ENCODE data around the gene RNU4-1. TPM values are rescaled to one million over a fixed set of nuclear protein-coding genes. Genes with fewer than 3 reads are reported as not detected.

RNU4-1 gene
- total and polyA plus RNA-seq, 2 of the 4 experiments (the other 2 are of a cell fraction): under 0.01 TPM; not detected in 1

GRCh38 chr12:120254809-120255208 is 38.2 kb downstream of the RNU4-1 start:
- ChIA-PET CTCF (interaction anchor here (0.7 kb wide), 1 partner anchor 11 kb away, joined by 3 read pairs; no protein-coding TSS in a partner anchor), POLR2A (ENCODE audit: unreplicated experiment) (interaction anchor here (0.6 kb wide), 1 partner anchor 15 kb away, joined by 4 read pairs; no protein-coding TSS in a partner anchor)
- peaks cover 9% of the 10 kb centered on the region for H3K36me3 ChIP-seq (ENCODE audit: control insufficient read depth, insufficient read depth, low read length)
- H3K14ac ChIP-seq (replicated peaks; ENCODE audit: low read depth, low read length): no peak overlapping the region
- DNase-seq: no peak
- no peak for ATAC-seq (ENCODE audit: low read depth)
- no peak overlapping the region for H2AFZ ChIP-seq (replicated peaks; ENCODE audit: low read length, poor library complexity)
- H3K18ac ChIP-seq (ENCODE audit: low read depth, low read length): no peak overlapping the region
- H4K20me1 ChIP-seq (ENCODE audit: insufficient read depth, low read length): peaks cover 73% of the 10 kb centered on the region
- in situ Hi-C loops (cut with MboI; ENCODE audit: low sequenced_read_pairs) (no loop called here), dilution Hi-C loops (cut with HindIII; ENCODE audit: low sequenced_read_pairs, unreplicated experiment) (no loop called here), intact Hi-C loops (cut with micrococcal nuclease) (no loop called here)
- H2AK9ac ChIP-seq (replicated peaks; ENCODE audit: low read depth, low read length, poor library complexity): no peak overlapping the region
- no peak overlapping the region for H2BK120ac ChIP-seq (ENCODE audit: low read depth, low read length)
- H3K9ac ChIP-seq (ENCODE audit: low read depth, low read length): no peak overlapping the region
- H3K4me2 ChIP-seq (ENCODE audit: low read depth, low read length): no peak overlapping the region
- H3K27me3 ChIP-seq (ENCODE audit: control insufficient read depth, insufficient read depth, low read length): no peaks in the 10 kb centered on the region
- H3K23ac ChIP-seq (ENCODE audit: low read depth, low read length): no peak overlapping the region
- H4K8ac ChIP-seq (ENCODE audit: low read depth in 2 of 2, low read length in 2 of 2): no peak overlapping the region
- H2BK20ac ChIP-seq (ENCODE audit: low read depth, low read length): no peak overlapping the region
- H4K5ac ChIP-seq (ENCODE audit: low read depth, low read length): no peak overlapping the region
- H3K9me3 ChIP-seq (ENCODE audit: control insufficient read depth, insufficient read depth, low read length): no peaks in the 10 kb centered on the region
- H3K56ac ChIP-seq (ENCODE audit: extremely low read depth, insufficient read depth, low read length): no peak overlapping the region
- peak overlapping the region; percentile 32 for H2BK5ac ChIP-seq (ENCODE audit: low read depth, low read length, poor library complexity, severe bottlenecking)
- BruUV-seq (replicated peaks): no TSS peak
- H3K27ac ChIP-seq (ENCODE audit: insufficient read depth, low read length): no peak overlapping the region
- H4K91ac ChIP-seq (ENCODE audit: insufficient read depth, low read depth, low read length): no peak overlapping the region
- peaks cover 0 to 52% of the 10 kb centered on the region in 2 experiments; a peak in 2 of 4 replicates for H3K79me1 ChIP-seq (ENCODE audit: low read depth in 1 of 2, low read length in 2 of 2)
- 98% methylated on average over 4 of the region's 7 CpGs; no CpG with 5 or more reads in 1 of the 2 experiments for WGBS, 2 experiments (ENCODE audit: extremely low coverage in 2 of 2, insufficient read length in 1 of 2)
- no peak overlapping the region for H2AK5ac ChIP-seq (ENCODE audit: low read depth, low read length)
- TF ChIP-seq CEBPB (IDR thresholded peaks at IDR 0.05; ENCODE audit: low read depth, low read length): no peak
- no peak for TF ChIP-seq MAFK (IDR thresholded peaks at IDR 0.05; ENCODE audit: low read depth, low read length)
- no peak for TF ChIP-seq CHD1 (IDR thresholded peaks at IDR 0.05; ENCODE audit: low read depth, low read length)
- TF ChIP-seq ELK1 (IDR thresholded peaks at IDR 0.05; ENCODE audit: borderline replicate concordance, low read depth, low read length): no peak
- no peak for TF ChIP-seq FOS (IDR thresholded peaks at IDR 0.05; ENCODE audit: low read depth, low read length)
- no peak for TF ChIP-seq MAZ (IDR thresholded peaks at IDR 0.05; ENCODE audit: borderline replicate concordance, low read depth, low read length)
- TF ChIP-seq NFE2L2 (IDR thresholded peaks at IDR 0.05; ENCODE audit: low read depth, low read length): no peak
- no peak for TF ChIP-seq MXI1 (IDR thresholded peaks at IDR 0.05; ENCODE audit: borderline replicate concordance, low read depth, low read length)
- no peak for TF ChIP-seq POLR2A (IDR thresholded peaks at IDR 0.05; ENCODE audit: low read depth, low read length)
- TF ChIP-seq RFX5 (IDR thresholded peaks at IDR 0.05; ENCODE audit: low read depth, low read length): no peak
- TF ChIP-seq RAD21 (IDR thresholded peaks at IDR 0.05; ENCODE audit: low read length): no peak
- no peak for TF ChIP-seq RCOR1 (IDR thresholded peaks at IDR 0.05; ENCODE audit: insufficient replicate concordance, low read length)
- H2BK15ac ChIP-seq (ENCODE audit: low read depth, low read length): no peak overlapping the region
- H3K4me1 ChIP-seq (ENCODE audit: control insufficient read depth, insufficient read depth, low read length): peaks cover 32% of the 10 kb centered on the region
- peaks cover 40% of the 10 kb centered on the region for H3K9me1 ChIP-seq (ENCODE audit: insufficient read depth, low read length)
- H3K4ac ChIP-seq (ENCODE audit: low read depth, low read length): no peak overlapping the region
- no peak overlapping the region for H3K4me3 ChIP-seq (ENCODE audit: insufficient read depth, low read depth, low read length)

All from IMR-90 (cell line).